Prostate gland (tissue), 2 donors: ENCODE data around the gene IGF2. TPM values are rescaled to one million over a fixed set of nuclear protein-coding genes. Genes with fewer than 3 reads are reported as not detected.

Experiments
- DNase-seq: peaks from one replicate; pipeline ENCODE4 v3.0.0-alpha.2; 2019; ENCODE audit warnings: low spot score
- H3K27ac ChIP-seq, 2 donors: fragments of 200-600 bp; sonication (generic); 2 replicates each; pipeline ENCODE4 v1.5.1; 2017 to 2019
- H3K27me3 ChIP-seq: fragments of 200-600 bp; sonication (generic); replicated peaks from 2 replicates; pipeline ENCODE4 v1.5.1; 2019; ENCODE audit not compliant: insufficient read depth
- H3K36me3 ChIP-seq, 2 donors: fragments of 200-600 bp; sonication (generic); 1 replicate in 1 of 2; 2 replicates in 1 of 2; pipeline versions ENCODE4 v1.5.1 to v1.8.1; 2017 to 2019
- H3K4me1 ChIP-seq: fragments of 200-600 bp; sonication (generic); replicated peaks from 2 replicates; pipeline ENCODE4 v1.5.1; 2019
- H3K4me3 ChIP-seq, 2 donors: fragments of 200-600 bp; sonication (generic); 2 replicates each; pipeline ENCODE4 v1.5.1; 2017 to 2019
- H3K9me3 ChIP-seq: fragments of 200-600 bp; sonication (generic); 2 replicates; pipeline ENCODE4 v1.5.1; 2017
- POLR2A ChIP-seq: fragments of 450-650 bp; IDR thresholded peaks from one replicate; pipeline ENCODE4 v1.6.1; 2016; ENCODE audit warnings: antibody characterized with exemption, mild to moderate bottlenecking
- POLR2AphosphoS5 ChIP-seq: sonication (generic); formaldehyde crosslinking; IDR thresholded peaks from one replicate; pipeline ENCODE4 v1.6.1; 2017; ENCODE audit warnings: antibody characterized with exemption
- WGBS: methylation state at CpG from one replicate; pipeline ENCODE4 v1.1.5; 2018; 5-methylcytosine and 5-hydroxymethylcytosine counted together
- intact Hi-C: fragments of 100-400 bp; cut with DNase I; formaldehyde crosslinking; loops from one replicate; pipeline ENCODE4 v1.14.2; 2022
- total RNA-seq, 2 donors: library from RNA; depleted of rRNA; stranded (reverse); fragments of >200 nt; gene quantifications; one replicate each; pipeline ENCODE4 v1.1.0, GENCODE V29; 2016
- TF ChIP-seq, protein P1 (sequence below), 4 experiments: fragments of 200-600 bp in 2 of 4; fragments of 450-650 bp in 2 of 4; sonication (generic) in 2 of 4; IDR thresholded peaks; 1 replicate in 3 of 4; 2 replicates in 1 of 4; pipeline ENCODE4 v1.5.1; 2016 to 2019; ENCODE audit warnings: antibody characterized with exemption in 4 of 4, mild to moderate bottlenecking in 2 of 4, moderate library complexity in 2 of 4

IGF2 gene
- total RNA-seq, 2 donors from 2014 or later: 4.1 to 80.7 TPM

DNA sequence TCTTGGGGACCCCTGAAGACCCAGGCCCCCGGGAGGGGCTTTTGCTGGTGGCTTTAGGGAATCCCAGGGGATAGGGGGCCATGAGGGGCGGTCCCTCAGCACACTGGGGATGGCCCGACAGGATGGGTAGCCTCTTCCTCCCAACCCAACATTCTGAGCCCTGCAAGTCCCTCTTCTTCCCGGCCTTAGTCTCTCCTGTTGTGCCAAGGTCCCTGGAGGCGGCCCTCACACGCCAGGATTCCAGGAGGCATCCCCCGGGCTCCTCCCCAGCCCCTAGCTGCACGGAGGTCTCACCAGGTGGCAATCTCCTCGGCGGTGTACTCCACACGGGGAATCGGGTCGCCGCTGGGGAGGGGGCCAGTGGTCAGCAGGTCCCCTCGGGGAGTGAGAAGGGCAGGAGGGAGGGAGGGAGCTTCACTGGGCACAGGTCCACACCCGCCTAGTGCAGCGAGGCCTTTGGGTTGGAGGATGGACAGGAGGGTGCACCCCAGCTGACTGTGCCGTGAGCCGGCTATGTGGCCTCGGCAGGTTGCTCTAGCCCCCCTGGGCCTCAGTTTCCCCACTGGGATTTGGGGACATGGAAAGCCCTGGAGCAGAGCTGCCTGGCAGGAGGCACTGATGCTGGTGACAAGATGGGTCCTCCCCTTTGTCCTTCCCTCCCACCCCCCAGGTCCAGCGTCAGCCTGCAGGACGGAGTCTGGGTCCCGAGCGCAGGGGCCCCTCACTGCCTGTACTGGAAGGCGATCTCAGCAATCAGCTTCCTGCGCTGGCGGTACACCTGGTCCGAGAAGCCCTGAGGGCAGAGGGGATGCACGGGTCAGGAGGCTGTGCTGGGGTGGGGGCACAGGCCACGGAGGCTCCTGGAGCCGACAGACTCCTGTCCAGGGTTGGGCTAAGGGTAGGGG lies 28.2 kb upstream of the IGF2 start:
- Histone ChIP-seq H3K4me1 (no peaks in the 10 kb centered on the region), H3K27me3 (no peaks in the 10 kb centered on the region), H3K36me3 (no peaks in the 10 kb centered on the region), H3K27ac (no peak overlapping the region), H3K4me3 (no peak overlapping the region), H3K9me3 (no peaks in the 10 kb centered on the region)
- TF ChIP-seq POLR2A (no peak), POLR2AphosphoS5 (no peak)
- TF ChIP-seq, protein P1, sequence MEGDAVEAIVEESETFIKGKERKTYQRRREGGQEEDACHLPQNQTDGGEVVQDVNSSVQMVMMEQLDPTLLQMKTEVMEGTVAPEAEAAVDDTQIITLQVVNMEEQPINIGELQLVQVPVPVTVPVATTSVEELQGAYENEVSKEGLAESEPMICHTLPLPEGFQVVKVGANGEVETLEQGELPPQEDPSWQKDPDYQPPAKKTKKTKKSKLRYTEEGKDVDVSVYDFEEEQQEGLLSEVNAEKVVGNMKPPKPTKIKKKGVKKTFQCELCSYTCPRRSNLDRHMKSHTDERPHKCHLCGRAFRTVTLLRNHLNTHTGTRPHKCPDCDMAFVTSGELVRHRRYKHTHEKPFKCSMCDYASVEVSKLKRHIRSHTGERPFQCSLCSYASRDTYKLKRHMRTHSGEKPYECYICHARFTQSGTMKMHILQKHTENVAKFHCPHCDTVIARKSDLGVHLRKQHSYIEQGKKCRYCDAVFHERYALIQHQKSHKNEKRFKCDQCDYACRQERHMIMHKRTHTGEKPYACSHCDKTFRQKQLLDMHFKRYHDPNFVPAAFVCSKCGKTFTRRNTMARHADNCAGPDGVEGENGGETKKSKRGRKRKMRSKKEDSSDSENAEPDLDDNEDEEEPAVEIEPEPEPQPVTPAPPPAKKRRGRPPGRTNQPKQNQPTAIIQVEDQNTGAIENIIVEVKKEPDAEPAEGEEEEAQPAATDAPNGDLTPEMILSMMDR (IDR thresholded peaks at IDR 0.05): no peak
- intact Hi-C loops: no loop called here
- 83% methylated on average over 31 of the region's 31 CpGs for WGBS
- DNase-seq: no peak

DNA sequence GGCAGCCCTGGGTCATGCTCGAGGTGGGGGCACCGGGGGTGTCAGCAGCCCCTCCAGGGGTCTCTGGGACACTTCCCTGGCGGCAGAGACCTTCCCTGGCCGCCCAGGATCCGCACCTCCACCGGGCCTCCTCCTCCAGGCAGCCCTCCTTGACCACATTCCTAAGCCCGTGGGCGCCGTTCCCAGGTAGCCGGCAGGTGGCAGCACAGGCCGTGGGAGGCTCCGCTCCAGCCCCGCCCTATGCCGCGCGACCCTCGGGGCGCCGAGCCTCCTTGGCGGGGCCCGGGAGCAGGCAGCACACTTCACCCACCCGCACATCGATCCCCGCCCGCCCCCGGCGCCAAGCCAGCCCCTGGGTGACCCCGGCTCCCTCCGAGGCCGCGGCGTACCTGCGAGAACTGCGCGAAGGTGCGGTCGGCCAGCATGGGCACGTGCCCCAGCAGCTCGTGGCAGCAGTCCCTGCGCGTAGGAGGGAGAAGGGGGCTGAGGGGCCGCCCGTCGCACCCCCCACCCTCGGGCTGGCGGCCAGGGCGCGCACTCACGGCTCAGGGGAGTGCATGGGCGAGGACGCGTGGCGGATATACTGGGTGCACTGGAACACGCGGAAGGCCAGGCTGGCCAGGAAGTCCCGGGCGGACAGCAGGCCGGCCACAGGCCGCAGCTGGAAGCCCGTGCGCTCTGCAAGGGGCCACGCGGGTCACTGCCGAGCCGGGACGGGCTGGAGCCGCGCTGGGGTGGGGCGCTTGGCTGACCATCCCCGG lies 27.1 kb upstream of the IGF2 start:
- no peak for DNase-seq
- H3K27me3 ChIP-seq: no peaks in the 10 kb centered on the region

DNA sequence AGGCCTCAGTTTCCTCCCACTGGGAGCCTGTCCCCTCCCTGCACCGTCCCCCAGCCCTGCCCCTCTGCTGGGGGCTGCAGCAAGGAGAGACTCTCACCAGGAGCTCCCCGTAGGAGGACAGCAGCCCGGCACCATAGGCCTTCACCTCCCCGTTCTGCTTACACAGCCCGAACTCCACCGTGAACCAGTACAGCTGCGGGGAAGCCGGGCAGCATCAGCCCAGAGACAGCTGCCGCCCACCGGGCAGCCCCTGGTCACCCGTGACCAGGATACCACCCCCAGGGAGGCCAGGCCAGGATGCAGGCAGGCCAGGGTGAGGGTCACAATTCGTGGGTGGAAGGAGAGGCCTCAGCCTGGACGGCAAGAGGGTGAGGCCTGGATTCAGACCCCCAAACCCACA lies 26.4 kb upstream of the IGF2 start:
- no peak for TF ChIP-seq POLR2A
- TF ChIP-seq, protein P1 (IDR thresholded peaks at IDR 0.05): no peak
- TF ChIP-seq POLR2AphosphoS5: no peak
- DNase-seq: no peak
- WGBS: 87% methylated on average over 13 of the region's 13 CpGs
- Histone ChIP-seq H3K27ac (no peak overlapping the region), H3K27me3 (no peaks in the 10 kb centered on the region), H3K4me3 (no peak overlapping the region), H3K9me3 (no peaks in the 10 kb centered on the region), H3K4me1 (no peaks in the 10 kb centered on the region), H3K36me3 (no peaks in the 10 kb centered on the region)
- intact Hi-C loops: no loop called here

More for the DNA sequence above, 27.1 kb upstream of the IGF2 start:
- intact Hi-C loops: no loop called here
- no peak overlapping the region for H3K27ac ChIP-seq
- H3K9me3 ChIP-seq: no peaks in the 10 kb centered on the region
- TF ChIP-seq, protein P1 (IDR thresholded peaks at IDR 0.05): peak; percentile 19 to 59 (median 46)
- TF ChIP-seq POLR2AphosphoS5 (no peak), POLR2A (no peak)
- H3K4me1 ChIP-seq: no peaks in the 10 kb centered on the region
- no peaks in the 10 kb centered on the region for H3K36me3 ChIP-seq
- 8% methylated on average over 44 of the region's 70 CpGs for WGBS
- no peak overlapping the region for H3K4me3 ChIP-seq

DNA sequence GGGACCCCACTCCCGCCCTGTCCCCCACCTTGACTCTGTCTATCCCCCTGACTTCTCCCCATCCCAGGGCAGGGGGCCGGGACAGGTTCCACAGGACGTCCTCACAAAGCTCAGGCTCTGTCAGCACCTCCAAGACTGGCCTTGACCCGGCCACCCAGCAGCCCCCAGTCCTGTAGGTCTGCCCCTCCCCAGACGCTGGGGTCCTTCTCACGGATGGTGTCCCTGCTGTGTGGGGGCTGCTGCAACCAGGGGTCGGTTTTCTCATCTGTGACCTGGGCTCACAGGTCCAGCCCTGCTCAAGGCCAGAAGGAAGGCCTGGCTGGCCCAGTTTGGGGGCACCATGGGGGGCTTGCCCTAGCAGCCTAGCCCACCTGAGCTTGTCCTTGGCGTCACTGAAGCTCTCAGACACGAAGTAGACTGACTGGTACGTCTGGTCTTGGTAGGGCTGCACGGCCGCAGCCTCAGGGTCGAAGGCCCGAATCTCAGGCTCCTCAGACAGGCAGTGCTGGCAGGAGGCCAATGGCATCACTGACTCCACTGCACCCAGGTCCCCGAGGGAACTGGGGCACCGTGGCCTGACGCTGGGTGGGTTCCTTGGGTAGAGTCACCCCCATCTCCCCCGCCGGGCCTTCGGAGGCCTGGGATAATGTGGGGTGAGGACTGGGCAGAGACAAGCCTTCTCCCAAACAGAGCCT lies 25.8 kb upstream of the IGF2 start:
- Histone ChIP-seq H3K4me1 (no peaks in the 10 kb centered on the region), H3K9me3 (no peaks in the 10 kb centered on the region), H3K36me3 (no peaks in the 10 kb centered on the region), H3K27me3 (no peaks in the 10 kb centered on the region), H3K27ac (no peak overlapping the region), H3K4me3 (no peak overlapping the region)
- intact Hi-C loops: no loop called here
- no peak for DNase-seq
- 72% methylated on average over 17 of the region's 20 CpGs for WGBS
- TF ChIP-seq, protein P1 (IDR thresholded peaks at IDR 0.05): no peak
- TF ChIP-seq POLR2AphosphoS5 (no peak), POLR2A (no peak)
